Fibroblast of villous mesenchyme (primary cell): ENCODE measurements around the gene CTDSP1. TPM values are rescaled to one million over a fixed set of nuclear protein-coding genes. Genes with fewer than 3 reads are reported as not detected.
A peak's percentile ranks its signal among the peaks of the same experiment; 100 is the strongest.

Experiments
- DNase-seq: peaks from one replicate; pipeline ENCODE4 v3.0.0-alpha.2; 2010; ENCODE audit warnings: low read depth
- H3K4me3 ChIP-seq: 2 replicates; pipeline ENCODE4 v1.5.1; 2011; ENCODE audit warnings: low read depth, mild to moderate bottlenecking, low read length
- CTCF ChIP-seq: IDR thresholded peaks from 2 replicates; pipeline ENCODE4 v1.5.1; 2012; ENCODE audit warnings: low read depth, mild to moderate bottlenecking, low read length; ENCODE audit not compliant: insufficient read depth
- small RNA-seq: library from RNA; depleted of rRNA; stranded (forward); fragments of <200 nt; gene quantifications from one replicate; pipeline ENCODE3, GENCODE V24; 2012
- total RNA-seq: library from RNA; depleted of rRNA; stranded (reverse); fragments of >200 nt; gene quantifications from 2 replicates; pipeline ENCODE4 v1.2.3, GENCODE V29; 2012

The CTDSP1 gene
- total RNA-seq, 1 donor, result 66.9 TPM

GRCh38 chr2:218444692-218445357, 45.2 kb downstream of the CTDSP1 start:
- DNase-seq, result no peak
- no peak for TF ChIP-seq CTCF
- H3K4me3 ChIP-seq, result no peak overlapping the region

- TF ChIP-seq CTCF, result no peak
- DNase-seq, result no peak
- no peak overlapping the region for H3K4me3 ChIP-seq
Observed at GRCh38 chr2:218445602-218446001, 45.9 kb downstream of the CTDSP1 start.

GRCh38 chr2:218446547-218446946, 46.9 kb downstream of the CTDSP1 start:
- no peak for DNase-seq
- no peak for TF ChIP-seq CTCF
- no peak overlapping the region for H3K4me3 ChIP-seq

- H3K4me3 ChIP-seq, result no peak overlapping the region
- no peak for DNase-seq
- no peak for TF ChIP-seq CTCF
Observed at GRCh38 chr2:218447072-218447471, 47.4 kb downstream of the CTDSP1 start.

- no peak for TF ChIP-seq CTCF
- no peak overlapping the region for H3K4me3 ChIP-seq
- peak; percentile 30 for DNase-seq
Observed at GRCh38 chr2:218448934-218449333, 49.3 kb downstream of the CTDSP1 start.

- no peak for TF ChIP-seq CTCF
- H3K4me3 ChIP-seq, result no peak overlapping the region
- no peak for DNase-seq
Observed at GRCh38 chr2:218452079-218452478, 52.4 kb downstream of the CTDSP1 start.

Small RNA genes within 50 kb of the gene (small RNA-seq; reads per million reads assigned to genes)
- gene MIR26B, result 1,894 reads per million, percentile 99 among the genes with 10 or more reads in this experiment

Other genes with a start within 250 kb of the CTDSP1 start
- gene CXCR1, start 232.9 kb upstream of the CTDSP1 start, total RNA-seq, result not detected in 2 replicates
- 482 and 483 TPM in 2 replicates for gene ARPC2, start 182.7 kb upstream of the CTDSP1 start, total RNA-seq
- gene GPBAR1, start 138.9 kb upstream of the CTDSP1 start, total RNA-seq, result under 0.01 TPM in 1 of 2 replicates, not detected in the other
- 104 and 110 TPM in 2 replicates for gene AAMP, start 129.7 kb upstream of the CTDSP1 start, total RNA-seq
- gene PNKD, start 129.3 kb upstream of the CTDSP1 start, total RNA-seq, result 26.1 and 26.8 TPM in 2 replicates
- 123 and 136 TPM in 2 replicates for gene TMBIM1, start 107.4 kb upstream of the CTDSP1 start, total RNA-seq
- gene CATIP, start 43.0 kb upstream of the CTDSP1 start, total RNA-seq, result 0.43 TPM in 1 of 2 replicates, not detected in the other
- gene SLC11A1, start 17.6 kb upstream of the CTDSP1 start, total RNA-seq, result under 0.01 and 0.43 TPM in 2 replicates
- gene VIL1, start 19.3 kb downstream of the CTDSP1 start, total RNA-seq, result under 0.01 TPM in 1 of 2 replicates, not detected in the other
- 18.0 and 21.2 TPM in 2 replicates for gene USP37, start 168.5 kb downstream of the CTDSP1 start, total RNA-seq
- 69.6 and 86.8 TPM in 2 replicates for gene CNOT9, start 169.0 kb downstream of the CTDSP1 start, total RNA-seq
- gene PLCD4, start 208.0 kb downstream of the CTDSP1 start, total RNA-seq, result 0.97 and 2.2 TPM in 2 replicates